ENCODE data around the gene TWSG1. TPM values are rescaled to one million over a fixed set of nuclear protein-coding genes. Genes with fewer than 3 reads are reported as not detected.

Gene TWSG1
- total and polyA plus RNA-seq, 2 of the 13 experiments (the other 11 are each of a cell fraction or from before 2014, with no cell fraction given): 6.6 to 9.4 TPM

DNA sequence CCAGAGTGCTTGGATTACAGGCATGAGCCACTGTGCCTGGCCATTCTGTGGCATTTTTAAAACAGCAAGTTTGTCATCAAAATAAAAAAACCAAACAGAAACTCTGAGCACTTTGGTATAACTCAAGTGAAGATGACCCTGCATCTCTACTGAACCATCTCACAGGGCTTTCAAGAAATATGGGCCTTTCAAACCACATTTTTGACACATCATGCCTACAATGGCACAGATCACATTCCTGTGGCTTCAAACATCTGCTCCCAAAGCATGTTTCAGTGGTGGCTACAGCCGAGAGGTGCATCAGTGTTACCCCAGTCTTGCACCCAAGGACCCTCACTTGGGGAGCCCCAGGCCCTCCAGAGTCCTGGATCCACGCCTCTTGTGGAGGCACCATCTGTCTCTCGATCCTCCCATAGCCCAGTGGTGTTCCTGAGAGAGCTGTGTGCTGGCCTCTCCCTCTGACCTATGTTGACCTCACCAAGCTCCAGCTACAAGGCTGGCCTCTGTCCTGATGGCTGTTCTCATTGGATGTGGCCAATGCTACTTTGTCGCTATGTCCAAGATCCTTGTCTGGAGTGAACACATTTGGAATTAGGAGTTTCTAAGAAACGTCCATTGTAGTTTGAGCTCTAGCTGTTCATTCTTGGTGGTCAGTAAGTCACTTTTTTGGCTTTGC, 85.5 kb downstream of the TWSG1 start:
- Histone ChIP-seq H3K9me3 (ENCODE audit: low read length) (no peaks in the 10 kb centered on the region; the same call in 1 of the 2 replicates), H3K79me2 (ENCODE audit: insufficient read depth, low read length) (no peaks in the 10 kb centered on the region), H4K20me1 (ENCODE audit: insufficient read depth, low read length) (no peaks in the 10 kb centered on the region), H2AFZ (ENCODE audit: low read length) (no peak overlapping the region), H3K4me1 (ENCODE audit: insufficient read depth, low read length) (peaks cover 7% of the 10 kb centered on the region; the same call in 1 of the 2 replicates), H3K4me3 (replicated peaks in 1 of 3; ENCODE audit: insufficient read depth in 1 of 3, low read depth in 2 of 3, low read length in 3 of 3) (no peak overlapping the region), H3K27ac (ENCODE audit: extremely low read length, insufficient read depth, low read length) (no peak overlapping the region), H3K4me2 (ENCODE audit: low read depth, low read length) (no peak overlapping the region), H3K9ac (ENCODE audit: insufficient read depth, low read depth, low read length) (no peak overlapping the region), H3K27me3 (ENCODE audit: control insufficient read depth in 1 of 2, insufficient read depth in 2 of 2, low read length in 2 of 2) (no peaks in the 10 kb centered on the region; a peak in 1 of 5 replicates), H3K36me3 (replicated peaks in 1 of 2; ENCODE audit: control insufficient read depth in 1 of 2, insufficient read depth in 2 of 2, low read length in 2 of 2) (no peaks in the 10 kb centered on the region)
- no peak for DNase-seq (ENCODE audit: low spot score)
- no TSS peak for BruUV-seq (replicated peaks)
- in situ Hi-C loops (cut with HindIII; ENCODE audit: extremely low pct_ligation_motif_present, low pct_unique_long_range_greater_than_20kb): no loop called here
- ATAC-seq: peak; percentile 39; the same call in 2 of the 3 replicates
- intact Hi-C loops (cut with micrococcal nuclease; ENCODE audit: unreplicated experiment): loop anchor here (5.0 kb wide), 1 partner anchor 97 kb away; no protein-coding TSS in a partner anchor
- ChIA-PET POLR2A (no interaction called here), CTCF (ENCODE audit: low intra/inter-chr PET ratio, low total read pairs) (no interaction called here)
- WGBS (ENCODE audit: low lambda C conversion rate): 26% methylated on average over 5 of the region's 5 CpGs
- FAIRE-seq: no peak
- TF ChIP-seq CBFB (CRISPR knock-in tag; IDR thresholded peaks at IDR 0.05) (no peak), ZNF776 (CRISPR knock-in tag; IDR thresholded peaks at IDR 0.05) (no peak), TRIM22 (IDR thresholded peaks at IDR 0.05) (no peak), ZNF251 (CRISPR knock-in tag; IDR thresholded peaks at IDR 0.05) (no peak), HCFC1 (IDR thresholded peaks at IDR 0.05; ENCODE audit: low read depth, low read length) (no peak), ZFP36L1 (CRISPR knock-in tag; IDR thresholded peaks at IDR 0.05) (no peak)
- TF ChIP-seq, protein P1, sequence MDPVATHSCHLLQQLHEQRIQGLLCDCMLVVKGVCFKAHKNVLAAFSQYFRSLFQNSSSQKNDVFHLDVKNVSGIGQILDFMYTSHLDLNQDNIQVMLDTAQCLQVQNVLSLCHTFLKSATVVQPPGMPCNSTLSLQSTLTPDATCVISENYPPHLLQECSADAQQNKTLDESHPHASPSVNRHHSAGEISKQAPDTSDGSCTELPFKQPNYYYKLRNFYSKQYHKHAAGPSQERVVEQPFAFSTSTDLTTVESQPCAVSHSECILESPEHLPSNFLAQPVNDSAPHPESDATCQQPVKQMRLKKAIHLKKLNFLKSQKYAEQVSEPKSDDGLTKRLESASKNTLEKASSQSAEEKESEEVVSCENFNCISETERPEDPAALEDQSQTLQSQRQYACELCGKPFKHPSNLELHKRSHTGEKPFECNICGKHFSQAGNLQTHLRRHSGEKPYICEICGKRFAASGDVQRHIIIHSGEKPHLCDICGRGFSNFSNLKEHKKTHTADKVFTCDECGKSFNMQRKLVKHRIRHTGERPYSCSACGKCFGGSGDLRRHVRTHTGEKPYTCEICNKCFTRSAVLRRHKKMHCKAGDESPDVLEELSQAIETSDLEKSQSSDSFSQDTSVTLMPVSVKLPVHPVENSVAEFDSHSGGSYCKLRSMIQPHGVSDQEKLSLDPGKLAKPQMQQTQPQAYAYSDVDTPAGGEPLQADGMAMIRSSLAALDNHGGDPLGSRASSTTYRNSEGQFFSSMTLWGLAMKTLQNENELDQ (CRISPR knock-in tag; IDR thresholded peaks at IDR 0.05; ENCODE audit: borderline replicate concordance): no peak

Data from HepG2 (cell line).